WTC11 (cell line): Measurements from ENCODE around the gene MOB2. TPM values are rescaled to one million over a fixed set of nuclear protein-coding genes. Genes with fewer than 3 reads are reported as not detected.

Experiments used
- ATAC-seq: fragments of 200-7000 bp; cut with Tn5 transposase; 2 replicates; pipeline ENCODE4 v1.10.0; 2021; ENCODE audit warnings: mild to moderate bottlenecking, moderate library complexity
- CTCF ChIA-PET: fragments of 300-600 bp; sonication (Branson Sonifier 250); formaldehyde crosslinking; loops from one replicate; lab custom pipeline; 2021; ENCODE audit warnings: antibody characterized with exemption; lab: Charles Lee
- POLR2A ChIA-PET: fragments of 350-600 bp; sonication (Branson Sonifier 250); formaldehyde crosslinking; loops from one replicate; lab custom pipeline; 2021; ENCODE audit warnings: antibody characterized with exemption; lab: Charles Lee
- DNase-seq: peaks from one replicate; pipeline ENCODE4 v3.0.0; 2021; ENCODE audit warnings: low spot score
- H3K27ac Mint-ChIP-seq: 2 replicates; pipeline ENCODE4 v1.8.0; 2021; ENCODE audit warnings: mixed read lengths
- H3K27me3 Mint-ChIP-seq: 2 replicates; pipeline ENCODE4 v1.8.0; 2021; ENCODE audit warnings: low read depth, mild to moderate bottlenecking, moderate library complexity, mixed read lengths
- H3K36me3 Mint-ChIP-seq: 2 replicates; pipeline ENCODE4 v1.8.0; 2021; ENCODE audit warnings: mixed read lengths
- H3K4me1 Mint-ChIP-seq: 2 replicates; pipeline ENCODE4 v1.8.0; 2022; ENCODE audit warnings: mixed read lengths
- H3K4me3 Mint-ChIP-seq: 2 replicates; pipeline ENCODE4 v1.8.0; 2021; ENCODE audit warnings: mild to moderate bottlenecking, moderate library complexity, mixed read lengths
- H3K9me3 Mint-ChIP-seq: 2 replicates; pipeline ENCODE4 v1.8.0; 2021; ENCODE audit warnings: mixed read lengths
- AR ChIP-seq: fragments of 250-450 bp; sonication (Bioruptor Pico); IDR thresholded peaks from 2 replicates; pipeline ENCODE4 v1.9.0; 2021; ENCODE audit warnings: mild to moderate bottlenecking
- ATF2 ChIP-seq: sonication (generic); formaldehyde crosslinking; IDR thresholded peaks from 2 replicates; pipeline ENCODE4 v1.8.1; 2022; ENCODE audit warnings: low read depth, missing genetic modification reagents, borderline replicate concordance
- CDX4 ChIP-seq: fragments of 250-450 bp; sonication (Bioruptor Pico); IDR thresholded peaks from 2 replicates; pipeline ENCODE4 v1.9.0; 2021; ENCODE audit warnings: moderate library complexity, mild to moderate bottlenecking, inconsistent platforms, borderline replicate concordance
- CTCF ChIP-seq: fragments of 200-600 bp; IDR thresholded peaks from 2 replicates; pipeline ENCODE4 v1.8.0; 2022; ENCODE audit warnings: antibody characterized with exemption
- E2F4 ChIP-seq: sonication (generic); formaldehyde crosslinking; IDR thresholded peaks from 2 replicates; pipeline ENCODE4 v1.8.1; 2022; ENCODE audit warnings: low read depth, mild to moderate bottlenecking, moderate library complexity, missing genetic modification reagents, borderline replicate concordance
- E2F5 ChIP-seq: sonication (generic); formaldehyde crosslinking; IDR thresholded peaks from 2 replicates; pipeline ENCODE4 v1.8.1; 2022; ENCODE audit warnings: mild to moderate bottlenecking, moderate library complexity, missing genetic modification reagents
- EMX1 ChIP-seq: fragments of 250-450 bp; sonication (Bioruptor Pico); IDR thresholded peaks from 2 replicates; pipeline ENCODE4 v1.8.0; 2021; ENCODE audit warnings: mild to moderate bottlenecking
- ETV6 ChIP-seq: sonication (generic); formaldehyde crosslinking; IDR thresholded peaks from 2 replicates; pipeline ENCODE4 v1.8.1; 2022; ENCODE audit warnings: mild to moderate bottlenecking, missing genetic modification reagents
- GABPB1 ChIP-seq: sonication (generic); formaldehyde crosslinking; IDR thresholded peaks from 2 replicates; pipeline ENCODE4 v1.8.1; 2023; ENCODE audit warnings: mild to moderate bottlenecking, missing genetic modification reagents
- IRF2 ChIP-seq: sonication (generic); formaldehyde crosslinking; IDR thresholded peaks from 2 replicates; pipeline ENCODE4 v1.8.0; 2022; ENCODE audit warnings: low read depth, missing genetic modification reagents, borderline replicate concordance
- NR2C2 ChIP-seq: sonication (generic); formaldehyde crosslinking; IDR thresholded peaks from 2 replicates; pipeline ENCODE4 v1.8.0; 2022; ENCODE audit warnings: mild to moderate bottlenecking, missing genetic modification reagents
- OVOL2 ChIP-seq: fragments of 250-450 bp; sonication (Bioruptor Pico); IDR thresholded peaks from 2 replicates; pipeline ENCODE4 v1.9.0; 2021; ENCODE audit warnings: mild to moderate bottlenecking, borderline replicate concordance
- SMAD4 ChIP-seq: sonication (generic); formaldehyde crosslinking; IDR thresholded peaks from 2 replicates; pipeline ENCODE4 v1.8.0; 2022; ENCODE audit warnings: mild to moderate bottlenecking, missing genetic modification reagents
- ZBTB21 ChIP-seq: sonication (generic); formaldehyde crosslinking; IDR thresholded peaks from 2 replicates; pipeline ENCODE4 v1.8.1; 2023; ENCODE audit warnings: mild to moderate bottlenecking, missing genetic modification reagents, borderline replicate concordance
- ZNF219 ChIP-seq: sonication (generic); formaldehyde crosslinking; IDR thresholded peaks from 2 replicates; pipeline ENCODE4 v1.8.0; 2023; ENCODE audit warnings: missing genetic modification reagents, mild to moderate bottlenecking, borderline replicate concordance
- ZNF232 ChIP-seq: sonication (generic); formaldehyde crosslinking; IDR thresholded peaks from 2 replicates; pipeline ENCODE4 v1.8.0; 2022; ENCODE audit warnings: mild to moderate bottlenecking, missing genetic modification reagents
- ZNF263 ChIP-seq: sonication (generic); formaldehyde crosslinking; IDR thresholded peaks from 2 replicates; pipeline ENCODE4 v1.8.1; 2022; ENCODE audit warnings: low read depth, mild to moderate bottlenecking, moderate library complexity, missing genetic modification reagents
- ZNF281 ChIP-seq: sonication (generic); formaldehyde crosslinking; IDR thresholded peaks from 2 replicates; pipeline ENCODE4 v1.8.0; 2023; ENCODE audit warnings: mild to moderate bottlenecking, missing genetic modification reagents
- ZNF512 ChIP-seq: sonication (generic); formaldehyde crosslinking; IDR thresholded peaks from 2 replicates; pipeline ENCODE4 v1.8.1; 2022; ENCODE audit warnings: missing genetic modification reagents, borderline replicate concordance
- ZSCAN18 ChIP-seq: fragments of 250-450 bp; sonication (Bioruptor Pico); IDR thresholded peaks from 2 replicates; pipeline ENCODE4 v2.1.2; 2022; ENCODE audit warnings: mild to moderate bottlenecking, moderate library complexity
- total RNA-seq: library from RNA; stranded (reverse); gene quantifications from 3 replicates; pipeline ENCODE4 v1.2.3, GENCODE V29; 2021

MOB2 gene
- total RNA-seq, 1 experiment from 2014 or later: 21.7 TPM

GRCh38 chr11:1523077-1523476, 36.5 kb upstream of the MOB2 start (continued):
- TF ChIP-seq ETV6: no peak
- TF ChIP-seq GABPB1: no peak
- TF ChIP-seq ZNF281 (CRISPR knock-in tag): no peak
- TF ChIP-seq E2F4 (CRISPR knock-in tag): no peak
- TF ChIP-seq OVOL2: no peak
- TF ChIP-seq ATF2 (CRISPR knock-in tag): no peak
- no peak for TF ChIP-seq CTCF
- no peak for TF ChIP-seq E2F5 (CRISPR knock-in tag)
- no peak for TF ChIP-seq CDX4 (CRISPR knock-in tag)
- TF ChIP-seq ZNF512 (CRISPR knock-in tag): no peak
- no peak for TF ChIP-seq ZNF263 (CRISPR knock-in tag)
- no peak for TF ChIP-seq SMAD4 (CRISPR knock-in tag)
- no peak for TF ChIP-seq EMX1 (CRISPR knock-in tag)

- no peak overlapping the region for H3K27ac Mint-ChIP-seq
- POLR2A ChIA-PET: no interaction called here
- no peaks in the 10 kb centered on the region for H3K9me3 Mint-ChIP-seq
- H3K4me1 Mint-ChIP-seq: peaks cover 5% of the 10 kb centered on the region
- no peak for ATAC-seq
- no peaks in the 10 kb centered on the region for H3K36me3 Mint-ChIP-seq
- CTCF ChIA-PET: interaction anchor here (1.1 to 2.5 kb wide), 3 partner anchors 25 to 73 kb away, joined by 3 to 10 read pairs (median 3); no protein-coding TSS in a partner anchor
- no peak for TF ChIP-seq ZBTB21
- no peak for TF ChIP-seq ZNF219 (CRISPR knock-in tag)
- TF ChIP-seq GABPB1: no peak
- TF ChIP-seq ZNF232 (CRISPR knock-in tag): no peak
- no peak for TF ChIP-seq NR2C2 (CRISPR knock-in tag)
- no peak for TF ChIP-seq AR (CRISPR knock-in tag)
- TF ChIP-seq IRF2: no peak
- no peak for TF ChIP-seq ZSCAN18
- H3K4me3 Mint-ChIP-seq: no peak overlapping the region
- H3K27me3 Mint-ChIP-seq: no peaks in the 10 kb centered on the region
- no peak for DNase-seq
Measured at GRCh38 chr11:1522081-1522424, 35.5 kb upstream of the MOB2 start.
